ENCODE data around the gene BCAN. TPM values are rescaled to one million over a fixed set of nuclear protein-coding genes. Genes with fewer than 3 reads are reported as not detected.

BCAN gene
- total RNA-seq, 2 experiments from 2014 or later: not detected

DNA sequence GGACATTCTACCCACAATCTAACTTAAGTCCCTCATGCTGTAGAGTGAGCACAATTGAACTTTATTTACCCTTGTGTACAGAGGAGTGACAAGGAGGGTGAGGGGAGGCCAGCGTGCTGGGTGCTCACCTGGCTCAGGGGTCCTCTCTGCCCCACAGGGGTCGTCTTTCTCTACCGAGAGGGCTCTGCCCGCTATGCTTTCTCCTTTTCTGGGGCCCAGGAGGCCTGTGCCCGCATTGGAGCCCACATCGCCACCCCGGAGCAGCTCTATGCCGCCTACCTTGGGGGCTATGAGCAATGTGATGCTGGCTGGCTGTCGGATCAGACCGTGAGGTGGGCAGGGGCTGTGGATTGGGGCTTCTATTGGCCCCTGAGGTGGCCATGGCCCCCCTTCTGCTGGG is 5.4 kb downstream of the BCAN start:
- H3K27ac Mint-ChIP-seq: no peak overlapping the region
- CTCF ChIA-PET: no interaction called here
- no peaks in the 10 kb centered on the region for H3K9me3 Mint-ChIP-seq
- ATAC-seq (ENCODE audit: poor library complexity): no peak
- no peaks in the 10 kb centered on the region for H3K36me3 Mint-ChIP-seq (ENCODE audit: low read depth)
- TF ChIP-seq, protein P1, sequence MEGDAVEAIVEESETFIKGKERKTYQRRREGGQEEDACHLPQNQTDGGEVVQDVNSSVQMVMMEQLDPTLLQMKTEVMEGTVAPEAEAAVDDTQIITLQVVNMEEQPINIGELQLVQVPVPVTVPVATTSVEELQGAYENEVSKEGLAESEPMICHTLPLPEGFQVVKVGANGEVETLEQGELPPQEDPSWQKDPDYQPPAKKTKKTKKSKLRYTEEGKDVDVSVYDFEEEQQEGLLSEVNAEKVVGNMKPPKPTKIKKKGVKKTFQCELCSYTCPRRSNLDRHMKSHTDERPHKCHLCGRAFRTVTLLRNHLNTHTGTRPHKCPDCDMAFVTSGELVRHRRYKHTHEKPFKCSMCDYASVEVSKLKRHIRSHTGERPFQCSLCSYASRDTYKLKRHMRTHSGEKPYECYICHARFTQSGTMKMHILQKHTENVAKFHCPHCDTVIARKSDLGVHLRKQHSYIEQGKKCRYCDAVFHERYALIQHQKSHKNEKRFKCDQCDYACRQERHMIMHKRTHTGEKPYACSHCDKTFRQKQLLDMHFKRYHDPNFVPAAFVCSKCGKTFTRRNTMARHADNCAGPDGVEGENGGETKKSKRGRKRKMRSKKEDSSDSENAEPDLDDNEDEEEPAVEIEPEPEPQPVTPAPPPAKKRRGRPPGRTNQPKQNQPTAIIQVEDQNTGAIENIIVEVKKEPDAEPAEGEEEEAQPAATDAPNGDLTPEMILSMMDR (IDR thresholded peaks at IDR 0.05): no peak
- H3K4me3 ChIP-seq (ENCODE audit: low read length): no peak overlapping the region
- H3K4me1 Mint-ChIP-seq (ENCODE audit: low read depth): peaks cover 16% of the 10 kb centered on the region
- DNase-seq: no peak
- POLR2A ChIA-PET: no interaction called here
- H3K36me3 ChIP-seq (ENCODE audit: insufficient read depth, low read length): no peaks in the 10 kb centered on the region
- H3K9me3 ChIP-seq (ENCODE audit: control insufficient read depth in 1 of 2, insufficient read depth in 1 of 2, low read length in 2 of 2): peaks cover 0 to 25% of the 10 kb centered on the region in 2 experiments
- no peak overlapping the region for H3K27ac ChIP-seq (ENCODE audit: low read depth in 1 of 2, low read length in 2 of 2)
- intact Hi-C loops (cut with DNase I, micrococcal nuclease): no loop called here
- H3K4me3 Mint-ChIP-seq: no peak overlapping the region
- peaks cover 15% of the 10 kb centered on the region for H3K4me1 ChIP-seq (ENCODE audit: insufficient read depth, low read length)
- peaks cover 89% of the 10 kb centered on the region for H3K27me3 Mint-ChIP-seq
- H3K27me3 ChIP-seq (ENCODE audit: control insufficient read depth in 1 of 2, insufficient read depth in 2 of 2, low read length in 2 of 2): peaks cover 58 to 80% of the 10 kb centered on the region in 2 experiments

DNA sequence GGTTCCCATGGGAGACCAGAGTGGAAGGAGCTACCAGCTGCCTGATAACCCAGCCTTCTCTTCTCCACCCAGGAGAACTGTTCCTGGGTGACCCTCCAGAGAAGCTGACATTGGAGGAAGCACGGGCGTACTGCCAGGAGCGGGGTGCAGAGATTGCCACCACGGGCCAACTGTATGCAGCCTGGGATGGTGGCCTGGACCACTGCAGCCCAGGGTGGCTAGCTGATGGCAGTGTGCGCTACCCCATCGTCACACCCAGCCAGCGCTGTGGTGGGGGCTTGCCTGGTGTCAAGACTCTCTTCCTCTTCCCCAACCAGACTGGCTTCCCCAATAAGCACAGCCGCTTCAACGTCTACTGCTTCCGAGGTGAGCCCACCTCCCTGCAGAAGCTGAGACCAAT is 6.6 kb downstream of the BCAN start:
- no peak for DNase-seq
- H3K4me1 ChIP-seq (ENCODE audit: insufficient read depth, low read length): peaks cover 6% of the 10 kb centered on the region
- H3K36me3 ChIP-seq (ENCODE audit: insufficient read depth, low read length): no peaks in the 10 kb centered on the region
- peaks cover 0 to 29% of the 10 kb centered on the region in 2 experiments for H3K9me3 ChIP-seq (ENCODE audit: control insufficient read depth in 1 of 2, insufficient read depth in 1 of 2, low read length in 2 of 2)
- H3K27ac ChIP-seq (ENCODE audit: low read depth in 1 of 2, low read length in 2 of 2): no peak overlapping the region
- no peak for ATAC-seq (ENCODE audit: poor library complexity)
- intact Hi-C loops (cut with DNase I, micrococcal nuclease): no loop called here
- TF ChIP-seq, protein P1 (IDR thresholded peaks at IDR 0.05): no peak
- ChIA-PET POLR2A (no interaction called here), CTCF (no interaction called here)
- peaks cover 5% of the 10 kb centered on the region for H3K4me1 Mint-ChIP-seq (ENCODE audit: low read depth)
- H3K4me3 Mint-ChIP-seq: no peak overlapping the region
- no peaks in the 10 kb centered on the region for H3K9me3 Mint-ChIP-seq
- no peaks in the 10 kb centered on the region for H3K36me3 Mint-ChIP-seq (ENCODE audit: low read depth)
- peaks cover 89% of the 10 kb centered on the region for H3K27me3 Mint-ChIP-seq
- no peak overlapping the region for H3K27ac Mint-ChIP-seq
- peaks cover 56 to 80% of the 10 kb centered on the region in 2 experiments for H3K27me3 ChIP-seq (ENCODE audit: control insufficient read depth in 1 of 2, insufficient read depth in 2 of 2, low read length in 2 of 2)
- no peak overlapping the region for H3K4me3 ChIP-seq (ENCODE audit: low read length)

DNA sequence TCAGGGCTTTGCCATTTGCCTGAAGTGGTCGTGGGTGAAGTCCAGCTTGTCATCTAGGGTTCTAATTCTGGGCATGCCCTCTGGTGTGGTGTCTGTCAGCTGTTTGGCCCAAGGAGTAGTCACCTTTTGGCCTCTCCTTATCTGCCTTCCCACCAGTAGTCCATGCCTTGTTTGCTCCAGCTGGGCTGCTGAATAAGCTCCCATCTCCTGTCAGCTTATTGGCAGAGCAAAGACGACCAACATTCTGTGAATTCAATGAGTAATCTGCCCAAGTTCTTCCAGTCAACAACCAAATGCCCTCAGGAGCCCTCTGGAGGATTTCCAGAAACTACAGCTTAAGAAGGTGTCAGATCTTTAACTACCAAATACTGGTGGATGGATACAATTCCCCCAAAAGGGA is 7.0 kb downstream of the BCAN start:
- DNase-seq (no peak), ATAC-seq (ENCODE audit: poor library complexity) (no peak)
- peaks cover 1% of the 10 kb centered on the region for H3K4me1 ChIP-seq (ENCODE audit: insufficient read depth, low read length)
- peaks cover 58 to 80% of the 10 kb centered on the region in 2 experiments for H3K27me3 ChIP-seq (ENCODE audit: control insufficient read depth in 1 of 2, insufficient read depth in 2 of 2, low read length in 2 of 2)
- intact Hi-C loops (cut with DNase I, micrococcal nuclease): no loop called here
- peaks cover 0 to 29% of the 10 kb centered on the region in 2 experiments for H3K9me3 ChIP-seq (ENCODE audit: control insufficient read depth in 1 of 2, insufficient read depth in 1 of 2, low read length in 2 of 2)
- H3K36me3 ChIP-seq (ENCODE audit: insufficient read depth, low read length): no peaks in the 10 kb centered on the region
- H3K36me3 Mint-ChIP-seq (ENCODE audit: low read depth): no peaks in the 10 kb centered on the region
- ChIA-PET POLR2A (no interaction called here), CTCF (no interaction called here)
- H3K4me1 Mint-ChIP-seq (ENCODE audit: low read depth): peaks cover under 1% of the 10 kb centered on the region
- H3K27ac Mint-ChIP-seq: no peak overlapping the region
- TF ChIP-seq, protein P1 (IDR thresholded peaks at IDR 0.05): no peak
- no peak overlapping the region for H3K27ac ChIP-seq (ENCODE audit: low read depth in 1 of 2, low read length in 2 of 2)
- H3K4me3 Mint-ChIP-seq: no peak overlapping the region
- H3K27me3 Mint-ChIP-seq: peaks cover 89% of the 10 kb centered on the region
- no peaks in the 10 kb centered on the region for H3K9me3 Mint-ChIP-seq
- no peak overlapping the region for H3K4me3 ChIP-seq (ENCODE audit: low read length)
